HepG2 (cell line): ENCODE data around the gene EHBP1. TPM values are rescaled to one million over a fixed set of nuclear protein-coding genes. Genes with fewer than 3 reads are reported as not detected.

Experiments
- AKNA ChIP-seq: sonication (generic); formaldehyde crosslinking; IDR thresholded peaks from 2 replicates; pipeline ENCODE4 v1.4.0; 2020; ENCODE audit warnings: missing genetic modification reagents, borderline replicate concordance
- BORCS8-MEF2B ChIP-seq: sonication (generic); formaldehyde crosslinking; IDR thresholded peaks from 2 replicates; pipeline ENCODE4 v1.8.0; 2022; ENCODE audit warnings: mild to moderate bottlenecking, missing genetic modification reagents
- EZH2 ChIP-seq: conservative IDR thresholded peaks from 2 replicates; pipeline ENCODE4 v1.6.1; 2012; ENCODE audit warnings: mild to moderate bottlenecking, low read depth, low read length, moderate library complexity
- FOXK2 ChIP-seq: fragments of 450-650 bp; IDR thresholded peaks from 2 replicates; pipeline ENCODE4 v1.6.1; 2016
- HNF4A ChIP-seq: sonication (generic); formaldehyde crosslinking; IDR thresholded peaks from 2 replicates; pipeline ENCODE4 v1.4.0; 2020; ENCODE audit warnings: missing genetic modification reagents
- IRF1 ChIP-seq: sonication (generic); formaldehyde crosslinking; IDR thresholded peaks from 2 replicates; pipeline ENCODE4 v1.4.0; 2020; ENCODE audit warnings: low read depth, mild to moderate bottlenecking, missing genetic modification reagents
- MLXIP ChIP-seq: sonication (generic); formaldehyde crosslinking; IDR thresholded peaks from 2 replicates; pipeline ENCODE4 v1.9.0; 2021; ENCODE audit warnings: missing genetic modification reagents, borderline replicate concordance
- PAX8 ChIP-seq: sonication (generic); formaldehyde crosslinking; IDR thresholded peaks from 2 replicates; pipeline ENCODE4 v1.8.0; 2022; ENCODE audit warnings: mild to moderate bottlenecking, missing genetic modification reagents, borderline replicate concordance
- POLR2AphosphoS2 ChIP-seq: IDR thresholded peaks from 2 replicates; pipeline ENCODE4 v1.6.1; 2011; ENCODE audit warnings: low read depth, low read length, improper control_type of control experiment
- PRMT3 ChIP-seq: sonication (generic); formaldehyde crosslinking; IDR thresholded peaks from 2 replicates; pipeline ENCODE4 v1.8.1; 2022; ENCODE audit warnings: low read depth, mild to moderate bottlenecking, moderate library complexity, missing genetic modification reagents, borderline replicate concordance
- RELA ChIP-seq: sonication (generic); formaldehyde crosslinking; IDR thresholded peaks from 2 replicates; pipeline ENCODE4 v1.4.0; 2020; ENCODE audit warnings: missing genetic modification reagents
- ZMAT5 ChIP-seq: sonication (generic); formaldehyde crosslinking; IDR thresholded peaks from 2 replicates; pipeline ENCODE4 v1.5.0; 2020; ENCODE audit warnings: mild to moderate bottlenecking, low read depth, missing genetic modification reagents, borderline replicate concordance
- ZNF207 ChIP-seq: fragments of 450-650 bp; IDR thresholded peaks from 2 replicates; pipeline ENCODE4 v1.6.1; 2016; ENCODE audit warnings: antibody characterized with exemption, borderline replicate concordance
- ZNF326 ChIP-seq: sonication (generic); formaldehyde crosslinking; IDR thresholded peaks from 2 replicates; pipeline ENCODE4 v1.4.0; 2020; ENCODE audit warnings: missing genetic modification reagents, borderline replicate concordance
- ZNF614 ChIP-seq: IDR thresholded peaks from 2 replicates; pipeline ENCODE4 v1.6.1; 2018; ENCODE audit warnings: missing biosample characterization, missing genetic modification reagents, inconsistent platforms, borderline replicate concordance
- ZNF766 ChIP-seq: sonication (generic); formaldehyde crosslinking; IDR thresholded peaks from 2 replicates; pipeline ENCODE4 v1.5.0; 2020; ENCODE audit warnings: missing genetic modification reagents, borderline replicate concordance
- ZNF839 ChIP-seq: sonication (generic); formaldehyde crosslinking; IDR thresholded peaks from 2 replicates; pipeline ENCODE4 v1.4.0; 2020; ENCODE audit warnings: missing genetic modification reagents, mild to moderate bottlenecking, borderline replicate concordance
- ZSCAN5A ChIP-seq: sonication (generic); formaldehyde crosslinking; IDR thresholded peaks from 2 replicates; pipeline ENCODE4 v1.8.0; 2022; ENCODE audit warnings: mild to moderate bottlenecking, missing genetic modification reagents, borderline replicate concordance
- polyA plus RNA-seq, 8 experiments: library from polyadenylated mRNA; depleted of rRNA in 3 of 8; stranded (reverse) in 7 of 8; unstranded in 1 of 8; fragments of >200 nt; fragmentation: Illumina TruSeq in 4 of 8; extraction: Trizol in 4 of 8; gene quantifications; 2 replicates each; pipeline versions ENCODE4 v1.2.1 to v1.2.3, GENCODE V29; 2011 to 2016; ENCODE audit warnings: low read depth in 4 of 8, missing spikeins in 1 of 8, mixed read lengths in 1 of 8; ENCODE audit not compliant: insufficient read depth in 1 of 8
- total RNA-seq, 5 experiments: library from RNA; depleted of rRNA; stranded (reverse); fragments of >200 nt; fragmentation: Illumina TruSeq; extraction: Trizol; gene quantifications; 2 replicates each; pipeline ENCODE4 v1.2.3, GENCODE V29; 2016; ENCODE audit warnings: low read depth in 1 of 5

EHBP1 gene
- total and polyA plus RNA-seq, 2 of the 13 experiments (the other 11 are each of a cell fraction or from before 2014, with no cell fraction given), result 93.5 to 146 TPM

GRCh38 chr2:62711832-62712494 lies 6.5 kb downstream of the EHBP1 start (continued):
- TF ChIP-seq ZNF766 (CRISPR knock-in tag) (no peak), ZNF207 (no peak), IRF1 (CRISPR knock-in tag) (no peak), ZMAT5 (no peak), POLR2AphosphoS2 (no peak), FOXK2 (no peak), MLXIP (CRISPR knock-in tag) (no peak), AKNA (no peak), ZNF326 (no peak), BORCS8-MEF2B (CRISPR knock-in tag) (no peak), HNF4A (peak; percentile 95), PAX8 (no peak), PRMT3 (CRISPR knock-in tag) (no peak), ZNF839 (CRISPR knock-in tag) (no peak), RELA (no peak), ZSCAN5A (CRISPR knock-in tag) (no peak), EZH2 (no peak), ZNF614 (CRISPR knock-in tag) (peak; percentile 23; the same call in 1 of the 2 replicates)
